ENCODE data around the gene GALNT18. TPM values are rescaled to one million over a fixed set of nuclear protein-coding genes. Genes with fewer than 3 reads are reported as not detected.

GALNT18 gene
- total RNA-seq, 1 experiment from 2014 or later, result 25.3 TPM

- Histone ChIP-seq H3K4me3 (no peak overlapping the region), H3K9me3 (no peaks in the 10 kb centered on the region), H3K36me3 (no peaks in the 10 kb centered on the region), H3K27me3 (no peaks in the 10 kb centered on the region)
- DNase-seq, result no peak
Observed at GRCh38 chr11:11231763-11232162, 390.0 kb downstream of the GALNT18 start.

- Histone ChIP-seq H3K4me3 (no peak overlapping the region), H3K36me3 (no peaks in the 10 kb centered on the region), H3K27me3 (no peaks in the 10 kb centered on the region), H3K9me3 (no peaks in the 10 kb centered on the region)
- peak; percentile 5 for DNase-seq
Observed at GRCh38 chr11:11230802-11231562, 390.8 kb downstream of the GALNT18 start.

GRCh38 chr11:11230087-11230486, 391.7 kb downstream of the GALNT18 start:
- Histone ChIP-seq H3K9me3 (no peaks in the 10 kb centered on the region), H3K27me3 (no peaks in the 10 kb centered on the region), H3K36me3 (no peaks in the 10 kb centered on the region), H3K4me3 (no peak overlapping the region)
- peak; percentile 4 for DNase-seq

- Histone ChIP-seq H3K36me3 (no peaks in the 10 kb centered on the region), H3K27me3 (no peaks in the 10 kb centered on the region), H3K4me3 (no peak overlapping the region), H3K9me3 (no peaks in the 10 kb centered on the region)
- peak; percentile 56 for DNase-seq
Observed at GRCh38 chr11:11229647-11230046, 392.2 kb downstream of the GALNT18 start.

GRCh38 chr11:11227296-11228085, 394.3 kb downstream of the GALNT18 start:
- H3K27me3 ChIP-seq, result no peaks in the 10 kb centered on the region

More at GRCh38 chr11:11227296-11228085, 394.3 kb downstream of the GALNT18 start:
- H3K4me3 ChIP-seq, result no peak overlapping the region
- no peaks in the 10 kb centered on the region for H3K9me3 ChIP-seq
- H3K36me3 ChIP-seq, result no peaks in the 10 kb centered on the region
- no peak for DNase-seq

Other genes starting within 250 kb of the GALNT18 start
- gene USP47, start 220.0 kb upstream of the GALNT18 start, total RNA-seq (2014; rRNA removed; shearing (Covaris generic); ENCODE audit: low replicate concordance), result 9.9 and 13.3 TPM in 2 replicates

All from MG63 (cell line).